Osteoblast (primary cell): ENCODE measurements around the gene KLK14. TPM values are rescaled to one million over a fixed set of nuclear protein-coding genes. Genes with fewer than 3 reads are reported as not detected.

Experiments used
- DNase-seq: peaks from one replicate; pipeline ENCODE4 v3.0.0; 2011; ENCODE audit warnings: low spot score, mixed read lengths; ENCODE audit not compliant: insufficient read length; ENCODE audit errors: missing footprints
- H2AFZ ChIP-seq: 2 replicates; pipeline ENCODE4 v1.6.0; 2011; ENCODE audit warnings: mild to moderate bottlenecking, low read length
- H3K27ac ChIP-seq: 2 replicates; pipeline ENCODE4 v1.5.1; 2011; ENCODE audit warnings: mild to moderate bottlenecking, low read depth, low read length, moderate library complexity
- H3K27me3 ChIP-seq: 2 replicates; pipeline ENCODE4 v1.6.0; 2012; ENCODE audit warnings: mild to moderate bottlenecking, control low read depth, inconsistent platforms, low read length, moderate library complexity; ENCODE audit not compliant: insufficient read depth
- H3K36me3 ChIP-seq: 2 replicates; pipeline ENCODE4 v1.5.1; 2011; ENCODE audit warnings: mild to moderate bottlenecking, low read length, control low read depth, moderate library complexity; ENCODE audit not compliant: insufficient read depth
- H3K4me1 ChIP-seq: 2 replicates; pipeline ENCODE4 v1.5.1; 2011; ENCODE audit warnings: mild to moderate bottlenecking, low read length, control low read depth, moderate library complexity; ENCODE audit not compliant: insufficient read depth
- H3K4me2 ChIP-seq: 2 replicates; pipeline ENCODE4 v1.6.0; 2011; ENCODE audit warnings: mild to moderate bottlenecking, low read length; ENCODE audit not compliant: insufficient read depth
- H3K4me3 ChIP-seq: fragments of 200-600 bp; sonication (generic); 3 replicates; pipeline ENCODE4 v1.5.1; 2012; ENCODE audit warnings: mild to moderate bottlenecking, low read length, inconsistent platforms; ENCODE audit not compliant: insufficient read depth
- H3K79me2 ChIP-seq: 2 replicates; pipeline ENCODE4 v1.6.0; 2012; ENCODE audit warnings: mild to moderate bottlenecking, low read length, control low read depth, inconsistent platforms; ENCODE audit not compliant: insufficient read depth
- H3K9me3 ChIP-seq: 2 replicates; pipeline ENCODE4 v1.5.1; 2011; ENCODE audit warnings: low read depth, low read length, control low read depth
- H4K20me1 ChIP-seq: 2 replicates; pipeline ENCODE4 v1.6.0; 2012; ENCODE audit warnings: mild to moderate bottlenecking, low read length, control low read depth; ENCODE audit not compliant: insufficient read depth
- CTCF ChIP-seq: IDR thresholded peaks from 2 replicates; pipeline ENCODE4 v1.5.1; 2011; ENCODE audit warnings: mild to moderate bottlenecking, low read depth, low read length, moderate library complexity; ENCODE audit errors: extremely low read depth
- total RNA-seq: library from RNA; depleted of rRNA; stranded (reverse); fragments of >200 nt; gene quantifications from 2 replicates; pipeline ENCODE4 v1.2.3, GENCODE V29; 2012

The KLK14 gene
- total RNA-seq, 1 donor, result not detected

- H2AFZ ChIP-seq, result no peak overlapping the region
- DNase-seq, result peak; percentile 84
These were observed 12.1 kb upstream of the KLK14 start for GRCh38 chr19:51094696-51095279.

DNA sequence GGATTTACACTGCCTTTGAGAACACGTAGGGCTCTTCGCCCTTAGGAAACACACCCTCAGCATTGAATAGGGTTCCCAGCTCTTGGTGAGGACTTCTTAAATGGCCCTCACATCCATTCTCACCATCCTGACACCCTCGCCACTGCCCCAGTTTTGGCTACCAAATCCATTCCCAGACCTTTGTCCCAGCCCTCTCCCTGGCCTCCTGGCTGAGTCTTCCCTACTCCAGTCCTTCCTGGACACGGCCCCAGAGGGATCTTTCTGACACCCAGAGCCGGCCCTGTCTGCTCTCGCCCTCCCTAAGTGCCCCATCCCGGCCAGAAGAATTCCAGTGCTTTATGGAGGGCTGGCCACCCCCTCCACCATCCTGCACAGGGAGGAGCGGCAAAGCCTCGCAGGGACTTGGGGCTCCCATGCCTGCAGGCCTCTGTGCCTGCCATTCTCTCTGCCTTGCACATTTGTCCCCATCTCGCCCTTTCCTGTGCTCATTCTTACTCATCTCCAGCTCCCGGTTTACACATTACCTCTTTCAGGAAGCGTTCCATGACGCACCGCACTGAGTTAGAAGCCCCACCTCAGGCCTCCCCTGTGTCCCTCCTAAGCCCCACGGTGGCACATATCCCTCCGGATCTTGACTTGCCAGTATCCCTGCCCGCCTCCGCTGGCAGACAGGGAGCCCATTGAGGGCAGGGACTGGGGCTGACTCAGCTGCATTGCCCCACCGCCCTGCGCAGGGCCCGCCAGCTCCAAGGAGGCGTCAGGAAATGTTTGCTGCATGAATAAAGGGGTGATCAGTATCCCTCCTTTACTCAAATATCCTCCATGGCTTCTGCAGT lies 11.0 kb upstream of the KLK14 start:
- Histone ChIP-seq H3K79me2 (no peaks in the 10 kb centered on the region), H3K4me3 (no peak overlapping the region), H3K36me3 (peaks cover 4% of the 10 kb centered on the region), H3K27ac (no peak overlapping the region), H3K9me3 (no peaks in the 10 kb centered on the region), H3K4me2 (no peak overlapping the region), H3K27me3 (no peaks in the 10 kb centered on the region), H3K4me1 (no peaks in the 10 kb centered on the region), H2AFZ (no peak overlapping the region), H4K20me1 (peaks cover 29% of the 10 kb centered on the region)
- DNase-seq, result peak; percentile 75
- TF ChIP-seq CTCF, result no peak

More at GRCh38 chr19:51094696-51095279, 12.1 kb upstream of the KLK14 start:
- no peaks in the 10 kb centered on the region for H3K9me3 ChIP-seq
- no peak overlapping the region for H3K4me3 ChIP-seq
- no peak overlapping the region for H3K4me2 ChIP-seq
- H3K79me2 ChIP-seq, result peaks cover 4% of the 10 kb centered on the region
- peaks cover 35% of the 10 kb centered on the region for H4K20me1 ChIP-seq
- H3K4me1 ChIP-seq, result no peaks in the 10 kb centered on the region
- no peak overlapping the region for H3K27ac ChIP-seq
- H3K27me3 ChIP-seq, result no peaks in the 10 kb centered on the region
- H3K36me3 ChIP-seq, result peaks cover 4% of the 10 kb centered on the region
- TF ChIP-seq CTCF, result peak; percentile 59

DNA sequence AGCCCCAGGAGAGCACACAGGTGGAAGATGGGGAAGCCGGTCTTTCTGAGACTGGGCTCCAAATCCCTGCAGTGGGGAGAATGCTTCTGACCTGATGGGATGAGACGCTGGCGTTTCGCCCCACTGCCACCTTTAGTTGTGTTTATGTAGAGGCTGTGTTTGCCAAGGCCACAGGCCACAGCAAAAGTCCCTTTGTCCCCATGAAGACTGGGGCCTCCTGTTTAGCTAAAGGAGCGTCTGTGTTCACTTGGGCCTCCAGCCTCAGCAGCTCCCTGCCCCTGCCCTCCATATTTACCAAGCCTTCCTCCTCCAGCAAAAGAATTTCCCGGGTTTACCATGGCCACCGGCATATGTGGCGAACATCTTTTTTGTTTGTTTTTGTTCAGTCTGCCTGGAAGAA lies 10.4 kb upstream of the KLK14 start:
- Histone ChIP-seq H3K4me3 (no peak overlapping the region), H3K9me3 (no peaks in the 10 kb centered on the region), H3K4me1 (no peaks in the 10 kb centered on the region), H3K4me2 (no peak overlapping the region), H3K27ac (no peak overlapping the region), H2AFZ (no peak overlapping the region), H3K36me3 (peaks cover 4% of the 10 kb centered on the region), H4K20me1 (peaks cover 28% of the 10 kb centered on the region), H3K79me2 (no peaks in the 10 kb centered on the region), H3K27me3 (no peaks in the 10 kb centered on the region)
- TF ChIP-seq CTCF, result no peak
- no peak for DNase-seq
